Effector memory CD4-positive, alpha-beta T cell (primary cell): ENCODE data around the gene SLC2A3.
A peak's percentile ranks its signal among the peaks of the same experiment; 100 is the strongest.
"Not testable (repeated sequence)": the region's sequence is repeated elsewhere in the genome, so short reads cannot be mapped to it uniquely, and the experiment has no call there.

Experiments
- DNase-seq, 3 donors: peaks; one replicate each; pipeline ENCODE4 v3.0.0-alpha.2; 2020
- H3K27ac ChIP-seq: 2 replicates; pipeline ENCODE4 v1.7.0; 2013; ENCODE audit warnings: mild to moderate bottlenecking, low read length, moderate library complexity; ENCODE audit not compliant: insufficient read depth, poor library complexity, severe bottlenecking
- H3K27me3 ChIP-seq: replicated peaks from 2 replicates; pipeline ENCODE4 v1.7.0; 2013; ENCODE audit warnings: mild to moderate bottlenecking, low read length; ENCODE audit not compliant: insufficient read depth, control insufficient read depth, poor library complexity, severe bottlenecking
- H3K36me3 ChIP-seq: 2 replicates; pipeline ENCODE4 v1.7.0; 2013; ENCODE audit warnings: mild to moderate bottlenecking, low read length, moderate library complexity; ENCODE audit not compliant: control insufficient read depth, insufficient read depth
- H3K4me1 ChIP-seq: 2 replicates; pipeline ENCODE4 v1.7.0; 2013; ENCODE audit warnings: low read length, mild to moderate bottlenecking; ENCODE audit not compliant: control insufficient read depth, insufficient read depth, poor library complexity, severe bottlenecking
- H3K4me3 ChIP-seq: 2 replicates; pipeline ENCODE4 v1.7.0; 2013; ENCODE audit warnings: low read length, low read depth, mild to moderate bottlenecking; ENCODE audit not compliant: insufficient read depth, poor library complexity, severe bottlenecking
- H3K9me3 ChIP-seq: 2 replicates; pipeline ENCODE4 v1.7.0; 2013; ENCODE audit warnings: mild to moderate bottlenecking, low read length, moderate library complexity; ENCODE audit not compliant: control insufficient read depth

Gene SLC2A3

DNA sequence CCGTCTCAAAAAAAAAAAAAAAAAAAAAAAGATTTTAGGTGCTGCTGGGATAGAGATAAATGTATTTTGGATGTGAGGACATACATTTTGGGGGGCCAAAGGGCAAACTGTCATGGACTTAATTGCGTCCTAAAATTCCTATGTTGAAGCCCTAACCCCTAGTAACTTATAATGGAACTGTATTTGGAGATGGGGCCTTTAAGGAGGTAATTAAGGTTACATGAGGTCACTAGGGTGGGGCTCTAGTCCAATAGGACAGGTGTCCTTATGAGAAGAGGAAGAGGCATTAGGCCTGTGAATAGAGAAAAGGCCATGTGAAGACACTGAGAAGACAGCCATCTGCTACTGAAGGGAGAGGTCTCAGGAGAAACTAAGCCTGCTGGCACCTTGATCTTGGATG, 17.9 kb upstream of the SLC2A3 start:
- H3K27me3 ChIP-seq, H3K9me3 ChIP-seq, H3K4me3 ChIP-seq, H3K4me1 ChIP-seq, H3K36me3 ChIP-seq, DNase-seq, H3K27ac ChIP-seq: not testable (repeated sequence)

DNA sequence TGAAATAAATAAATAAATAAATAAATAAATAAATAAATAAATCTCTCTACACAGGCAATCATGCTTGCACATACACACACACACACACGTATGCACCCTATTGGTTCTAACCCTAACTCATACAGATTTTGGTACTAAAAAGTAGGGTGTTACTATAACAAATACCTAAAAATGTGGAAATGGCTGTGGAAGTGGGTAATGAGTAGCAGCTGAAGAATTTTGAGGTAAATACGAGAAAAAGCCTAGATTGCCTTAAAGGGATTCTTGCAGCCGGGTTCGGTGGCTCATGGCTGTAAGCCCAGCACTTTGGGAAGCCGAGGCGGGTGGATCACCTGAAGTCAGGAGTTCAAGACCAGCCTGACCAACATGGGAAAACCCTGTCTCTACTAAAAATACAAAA, 15.7 kb upstream of the SLC2A3 start:
- DNase-seq: no peak
- H3K4me1 ChIP-seq: no peaks in the 10 kb centered on the region
- H3K27ac ChIP-seq: no peak overlapping the region

DNA sequence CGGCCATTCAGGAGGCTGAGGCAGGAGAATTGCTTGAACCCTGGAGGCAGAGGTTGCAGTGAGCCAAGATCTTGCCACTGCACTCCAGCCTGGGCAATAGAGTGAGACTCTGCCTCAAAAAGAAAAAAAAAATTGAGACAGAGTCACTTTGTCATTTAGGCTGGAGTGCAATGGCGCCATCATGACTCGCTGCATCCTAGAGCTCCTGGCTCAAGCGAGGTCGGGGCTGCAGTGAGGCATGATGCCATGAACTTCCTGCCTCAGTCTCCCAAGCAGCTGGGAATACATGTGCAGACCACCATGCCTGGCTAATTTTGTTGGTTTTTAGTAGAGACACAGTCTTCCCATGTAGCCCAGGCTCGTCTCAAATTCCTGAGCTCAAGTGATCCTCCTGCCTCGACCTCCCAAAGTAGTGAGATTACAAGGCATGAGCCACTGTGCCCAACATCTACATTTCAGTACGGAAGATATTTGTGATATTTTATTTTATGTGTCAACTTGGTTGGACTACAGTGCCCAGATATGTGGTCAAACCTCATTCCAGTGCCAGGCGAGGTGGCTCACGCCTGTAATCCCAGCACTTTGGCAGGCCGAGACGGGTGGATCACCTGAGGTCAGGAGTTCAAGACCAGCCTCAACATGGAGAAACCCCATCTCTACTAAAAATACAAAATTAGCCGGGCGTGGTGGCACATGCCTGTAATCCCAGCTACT, 14.4 kb upstream of the SLC2A3 start:
- not testable (repeated sequence) for H3K4me1 ChIP-seq, H3K4me3 ChIP-seq, H3K27ac ChIP-seq, H3K9me3 ChIP-seq, DNase-seq, H3K27me3 ChIP-seq, H3K36me3 ChIP-seq

More for the DNA sequence above, 15.7 kb upstream of the SLC2A3 start:
- H3K9me3 ChIP-seq: no peaks in the 10 kb centered on the region
- H3K36me3 ChIP-seq: no peaks in the 10 kb centered on the region
- H3K4me3 ChIP-seq: no peak overlapping the region
- no peaks in the 10 kb centered on the region for H3K27me3 ChIP-seq

DNA sequence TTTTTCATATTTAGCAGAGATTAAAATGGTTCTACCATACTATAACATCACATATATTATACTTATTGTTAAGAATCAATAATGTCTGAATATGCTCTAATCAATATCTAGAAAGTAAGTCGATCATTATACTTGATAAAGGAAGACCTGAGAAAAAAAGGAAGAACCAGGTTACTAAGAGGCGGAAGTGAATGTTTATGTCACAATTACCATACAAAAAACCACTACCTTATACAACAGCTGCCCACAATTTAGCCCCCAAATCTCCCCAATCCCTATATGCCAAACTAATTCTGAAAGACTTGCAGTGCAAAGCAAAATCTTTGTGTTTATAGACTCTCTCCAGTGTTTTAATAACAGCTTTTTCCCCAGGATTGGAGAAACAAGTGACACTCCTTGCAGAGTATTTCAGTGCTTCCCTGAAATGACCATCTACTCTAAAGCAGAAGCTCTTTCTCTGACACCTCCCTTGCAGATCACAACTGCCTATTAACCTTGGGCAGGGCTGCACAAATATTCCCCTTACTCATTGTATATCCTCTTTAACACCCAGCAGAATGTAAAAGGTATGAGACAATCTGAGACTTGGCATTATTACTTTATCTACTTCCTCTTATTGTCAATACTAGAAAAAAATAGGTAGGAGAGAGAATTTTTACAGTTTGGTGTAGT, 12.7 kb upstream of the SLC2A3 start:
- no peak overlapping the region for H3K4me3 ChIP-seq
- no peak for DNase-seq
- H3K27me3 ChIP-seq: no peaks in the 10 kb centered on the region
- no peaks in the 10 kb centered on the region for H3K9me3 ChIP-seq
- H3K27ac ChIP-seq: no peak overlapping the region
- H3K4me1 ChIP-seq: no peaks in the 10 kb centered on the region
- no peaks in the 10 kb centered on the region for H3K36me3 ChIP-seq

DNA sequence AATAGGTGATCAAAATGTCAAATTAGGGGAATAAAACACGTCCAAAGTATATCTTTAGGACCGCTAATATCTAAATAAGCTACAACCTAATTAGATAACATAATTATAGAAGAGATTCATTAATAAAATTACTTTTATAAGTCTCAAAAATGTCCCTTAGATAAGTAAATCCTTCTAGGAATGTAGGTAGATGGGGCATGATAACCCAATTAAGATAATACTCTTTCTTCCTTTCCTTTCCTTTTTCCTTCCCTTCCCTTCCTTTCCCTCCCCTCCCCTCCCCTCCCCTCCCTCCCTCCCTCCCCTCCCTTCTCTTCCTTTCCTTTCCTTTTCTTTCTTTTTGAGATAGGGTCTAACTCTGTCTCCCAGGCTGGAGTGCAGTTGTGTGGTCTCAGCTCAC, 11.0 kb upstream of the SLC2A3 start:
- Histone ChIP-seq H3K4me3 (no peak overlapping the region), H3K9me3 (no peaks in the 10 kb centered on the region), H3K27me3 (no peaks in the 10 kb centered on the region), H3K36me3 (no peaks in the 10 kb centered on the region), H3K27ac (no peak overlapping the region), H3K4me1 (no peaks in the 10 kb centered on the region)
- no peak for DNase-seq

DNA sequence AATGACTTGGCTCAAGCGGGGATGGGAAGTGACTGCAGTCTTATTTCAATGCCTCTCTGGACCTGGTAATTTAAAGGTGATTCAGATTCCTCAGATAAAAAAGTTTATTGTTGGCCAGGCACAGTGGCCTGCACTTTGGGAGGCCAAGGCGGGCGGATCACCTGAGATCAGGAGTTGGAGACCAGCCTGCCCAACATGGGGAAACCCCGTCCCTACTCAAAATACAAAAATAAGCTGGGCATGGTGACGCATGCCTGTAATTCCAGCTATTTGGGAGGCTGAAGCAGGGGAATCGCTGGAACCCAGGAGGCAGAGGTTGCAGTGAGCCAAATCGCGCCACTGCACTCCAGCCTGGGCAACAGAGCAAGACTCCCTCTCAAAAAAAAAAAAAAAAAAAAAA, 8.8 kb upstream of the SLC2A3 start:
- H3K4me1 ChIP-seq, H3K4me3 ChIP-seq, H3K27ac ChIP-seq, H3K27me3 ChIP-seq, H3K36me3 ChIP-seq, H3K9me3 ChIP-seq, DNase-seq: not testable (repeated sequence)

DNA sequence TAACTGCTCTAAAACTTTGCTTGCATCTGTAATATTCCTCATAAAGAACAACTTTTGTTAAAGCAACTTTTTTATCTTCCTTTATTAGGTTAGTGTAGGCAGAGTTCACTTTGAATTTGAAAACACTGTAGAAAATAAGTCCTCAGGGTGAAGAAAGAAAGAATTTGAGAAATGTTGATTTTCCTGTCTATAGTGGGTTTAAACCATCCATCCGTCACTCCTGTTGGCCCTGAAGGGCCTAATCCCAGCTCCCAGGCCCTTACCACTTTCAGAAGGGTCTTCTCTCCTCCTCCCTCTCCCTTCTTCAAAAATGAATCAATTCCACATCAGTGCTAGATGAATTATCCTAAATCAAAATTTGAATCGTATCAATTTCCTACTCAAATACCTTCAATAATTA, 4.9 kb upstream of the SLC2A3 start:
- Histone ChIP-seq H3K27ac (no peak overlapping the region), H3K36me3 (no peaks in the 10 kb centered on the region), H3K9me3 (no peaks in the 10 kb centered on the region), H3K4me1 (peaks cover 6% of the 10 kb centered on the region), H3K4me3 (no peak overlapping the region), H3K27me3 (no peaks in the 10 kb centered on the region)
- no peak for DNase-seq

DNA sequence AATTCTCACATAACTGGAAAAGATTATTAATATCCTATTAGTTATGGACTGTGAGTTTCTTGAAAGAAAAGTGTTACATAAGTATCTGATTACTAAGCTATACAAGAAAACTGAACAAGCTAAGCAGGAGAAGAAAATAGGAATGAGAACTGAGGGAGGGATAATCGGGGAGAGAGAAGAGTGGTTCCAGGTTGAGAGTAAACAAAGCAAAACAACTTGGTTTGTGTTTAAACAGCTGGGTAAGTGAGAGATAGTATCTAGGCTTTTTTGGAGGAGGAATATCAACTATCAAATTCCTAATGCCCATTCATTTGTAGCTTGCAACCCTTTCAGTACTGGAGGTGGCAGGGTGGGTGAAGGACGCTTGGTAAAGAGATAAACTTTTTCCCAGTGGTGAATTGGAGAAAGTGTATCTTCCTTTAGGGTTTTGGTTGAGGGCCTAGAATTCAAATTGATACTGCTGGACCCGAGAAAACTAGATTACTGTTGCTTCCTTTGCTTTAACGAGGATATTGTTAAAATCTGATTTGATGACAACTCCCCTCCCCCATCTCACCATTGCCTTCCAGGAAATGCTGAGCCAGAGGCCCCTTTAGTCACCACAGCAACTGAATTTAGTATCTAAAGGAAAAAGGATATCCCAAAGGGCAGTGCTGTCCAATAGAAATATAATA, 2.0 kb upstream of the SLC2A3 start:
- H3K27me3 ChIP-seq: no peaks in the 10 kb centered on the region
- no peak for DNase-seq
- H3K27ac ChIP-seq: no peak overlapping the region
- H3K9me3 ChIP-seq: no peaks in the 10 kb centered on the region
- H3K4me1 ChIP-seq: peaks cover 9% of the 10 kb centered on the region
- no peak overlapping the region for H3K4me3 ChIP-seq
- H3K36me3 ChIP-seq: peaks cover 6% of the 10 kb centered on the region

DNA sequence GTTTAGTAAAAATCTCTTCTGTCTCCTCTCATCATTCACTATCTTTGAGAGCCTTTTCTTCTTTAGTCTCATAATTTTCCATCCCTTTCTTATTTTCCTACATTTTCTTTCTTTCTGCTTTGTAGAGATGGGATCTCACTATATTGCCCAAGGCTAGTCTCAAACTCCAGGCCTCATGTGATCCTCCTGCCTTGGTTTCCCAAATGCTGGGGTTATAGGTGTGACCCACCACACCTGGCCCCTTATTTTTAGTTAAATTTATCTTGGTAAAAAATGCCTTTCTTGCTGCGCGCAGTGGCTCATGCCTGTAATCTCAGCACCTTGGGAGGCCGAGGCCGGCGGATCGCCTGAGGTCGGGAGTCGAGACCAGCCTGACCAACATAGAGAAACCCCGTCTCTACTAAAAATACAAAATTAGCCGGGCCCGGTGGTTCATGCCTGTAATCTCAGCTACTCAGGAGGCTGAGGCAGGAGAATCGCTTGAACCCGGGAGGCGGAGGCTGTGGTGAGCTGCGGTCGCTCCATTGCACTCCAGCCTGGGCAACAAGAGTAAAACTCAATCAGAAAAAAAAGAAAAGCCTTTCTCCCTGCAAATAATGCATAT, 996 bp downstream of the SLC2A3 start:
- peaks cover 16% of the 10 kb centered on the region for H3K4me1 ChIP-seq

More for the DNA sequence above, 996 bp downstream of the SLC2A3 start:
- Histone ChIP-seq H3K4me3 (peak overlapping the region; percentile 61), H3K27ac (peak overlapping the region; percentile 78), H3K36me3 (peaks cover 35% of the 10 kb centered on the region), H3K27me3 (no peaks in the 10 kb centered on the region), H3K9me3 (no peaks in the 10 kb centered on the region)
- no peak for DNase-seq
